ENCODE data around the gene KLHL17.

DNA sequence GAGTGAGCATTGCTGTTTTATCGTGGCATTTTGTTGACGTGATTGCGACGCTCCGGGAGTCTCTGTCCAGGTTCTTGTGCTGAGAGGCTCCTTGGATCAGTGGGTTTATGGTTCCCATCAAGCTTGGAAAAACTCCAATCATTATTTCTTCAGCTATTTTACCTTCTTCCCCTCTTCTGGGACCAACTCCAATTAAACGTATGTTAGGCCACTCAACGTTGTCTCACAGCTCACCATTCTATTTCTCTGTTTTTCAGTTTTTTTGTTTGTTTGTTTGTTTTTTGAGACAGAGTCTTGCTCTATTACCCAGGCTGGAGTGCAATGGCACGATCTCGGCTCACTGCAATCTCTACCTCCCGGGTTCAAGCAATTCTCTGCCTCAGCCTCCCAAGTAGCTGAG is 31.5 kb downstream of the KLHL17 start:
- TF ChIP-seq, protein P1, sequence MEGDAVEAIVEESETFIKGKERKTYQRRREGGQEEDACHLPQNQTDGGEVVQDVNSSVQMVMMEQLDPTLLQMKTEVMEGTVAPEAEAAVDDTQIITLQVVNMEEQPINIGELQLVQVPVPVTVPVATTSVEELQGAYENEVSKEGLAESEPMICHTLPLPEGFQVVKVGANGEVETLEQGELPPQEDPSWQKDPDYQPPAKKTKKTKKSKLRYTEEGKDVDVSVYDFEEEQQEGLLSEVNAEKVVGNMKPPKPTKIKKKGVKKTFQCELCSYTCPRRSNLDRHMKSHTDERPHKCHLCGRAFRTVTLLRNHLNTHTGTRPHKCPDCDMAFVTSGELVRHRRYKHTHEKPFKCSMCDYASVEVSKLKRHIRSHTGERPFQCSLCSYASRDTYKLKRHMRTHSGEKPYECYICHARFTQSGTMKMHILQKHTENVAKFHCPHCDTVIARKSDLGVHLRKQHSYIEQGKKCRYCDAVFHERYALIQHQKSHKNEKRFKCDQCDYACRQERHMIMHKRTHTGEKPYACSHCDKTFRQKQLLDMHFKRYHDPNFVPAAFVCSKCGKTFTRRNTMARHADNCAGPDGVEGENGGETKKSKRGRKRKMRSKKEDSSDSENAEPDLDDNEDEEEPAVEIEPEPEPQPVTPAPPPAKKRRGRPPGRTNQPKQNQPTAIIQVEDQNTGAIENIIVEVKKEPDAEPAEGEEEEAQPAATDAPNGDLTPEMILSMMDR (IDR thresholded peaks at IDR 0.05; ENCODE audit: low read length) = no peak
- no peak for TF ChIP-seq EZH2phosphoT487 (IDR thresholded peaks at IDR 0.05; ENCODE audit: low read length)
